LNCAP (cell line): ENCODE data around the gene TMEM184B.

ENCODE experiments used
- CTCF ChIP-seq: fragments of 450-650 bp; IDR thresholded peaks from 2 replicates; pipeline ENCODE4 v1.5.1; 2017; ENCODE audit warnings: mild to moderate bottlenecking

Gene TMEM184B

GRCh38 chr22:38249803-38250642, 22.8 kb downstream of the TMEM184B start:
- no peak for TF ChIP-seq CTCF

GRCh38 chr22:38249301-38249700, 23.5 kb downstream of the TMEM184B start:
- TF ChIP-seq CTCF: no peak

- TF ChIP-seq CTCF: no peak
Observed at GRCh38 chr22:38248280-38248679, 24.5 kb downstream of the TMEM184B start.

GRCh38 chr22:38247713-38248112, 25.1 kb downstream of the TMEM184B start:
- no peak for TF ChIP-seq CTCF

GRCh38 chr22:38246692-38247091, 26.1 kb downstream of the TMEM184B start:
- no peak for TF ChIP-seq CTCF

GRCh38 chr22:38246046-38246658, 26.7 kb downstream of the TMEM184B start:
- no peak for TF ChIP-seq CTCF

GRCh38 chr22:38244106-38244505, 28.7 kb downstream of the TMEM184B start:
- no peak for TF ChIP-seq CTCF
